SKM-1 (cell line): Measurements from ENCODE around the gene MXRA7.
"Not testable (repeated sequence)": the region's sequence is repeated elsewhere in the genome, so short reads cannot be mapped to it uniquely, and the experiment has no call there.

Experiments
- DNase-seq: peaks from one replicate; lab custom pipeline; 2025; ENCODE audit not compliant: unreplicated experiment; lab: John Stamatoyannopoulos, UW

The MXRA7 gene

GRCh38 chr17:76716146-76716838 lies 5.5 kb upstream of the MXRA7 start:
- DNase-seq, result peak; percentile 93

- no peak for DNase-seq
Observed at GRCh38 chr17:76715496-76715830, 4.7 kb upstream of the MXRA7 start.

GRCh38 chr17:76714822-76715495 lies 4.2 kb upstream of the MXRA7 start:
- DNase-seq, result peak; percentile 38

GRCh38 chr17:76714336-76714735 lies 3.6 kb upstream of the MXRA7 start:
- no peak for DNase-seq

- no peak for DNase-seq
Observed at GRCh38 chr17:76713765-76714164, 3.0 kb upstream of the MXRA7 start.

- DNase-seq, result not testable (repeated sequence)
Observed at GRCh38 chr17:76712321-76712720, 1.6 kb upstream of the MXRA7 start.

GRCh38 chr17:76709951-76710862 lies 558 bp downstream of the MXRA7 start:
- not testable (repeated sequence) for DNase-seq

GRCh38 chr17:76709077-76709950 lies 1.5 kb downstream of the MXRA7 start:
- DNase-seq, result no peak

- no peak for DNase-seq
Observed at GRCh38 chr17:76707985-76708807, 2.6 kb downstream of the MXRA7 start.

- DNase-seq, result no peak
Observed at GRCh38 chr17:76706817-76707216, 3.9 kb downstream of the MXRA7 start.

GRCh38 chr17:76704805-76705204 lies 6.0 kb downstream of the MXRA7 start:
- no peak for DNase-seq

- no peak for DNase-seq
Observed at GRCh38 chr17:76702941-76703637, 7.7 kb downstream of the MXRA7 start.

GRCh38 chr17:76702076-76702475 lies 8.7 kb downstream of the MXRA7 start:
- DNase-seq, result no peak

- no peak for DNase-seq
Observed at GRCh38 chr17:76701471-76701967, 9.2 kb downstream of the MXRA7 start.

GRCh38 chr17:76700617-76701470 lies 9.9 kb downstream of the MXRA7 start:
- DNase-seq, result no peak

GRCh38 chr17:76700270-76700616 lies 10.5 kb downstream of the MXRA7 start:
- DNase-seq, result no peak

GRCh38 chr17:76698466-76698977 lies 12.2 kb downstream of the MXRA7 start:
- DNase-seq, result not testable (repeated sequence)
